OCI-LY3 (cell line): ENCODE measurements around the gene SPIN1.

Experiments used
- CTCF ChIP-seq: fragments of 200-600, 300-600 bp; sonication (generic); IDR thresholded peaks from 2 replicates; pipeline ENCODE4 v1.5.1; 2014; ENCODE audit warnings: antibody characterized with exemption, low read length, low read depth
- EZH2phosphoT487 ChIP-seq: fragments of 200-600 bp; shearing (Covaris generic); IDR thresholded peaks from 2 replicates; pipeline ENCODE4 v1.6.1; 2018; ENCODE audit warnings: antibody characterized with exemption, mixed run types, low read depth

DNA sequence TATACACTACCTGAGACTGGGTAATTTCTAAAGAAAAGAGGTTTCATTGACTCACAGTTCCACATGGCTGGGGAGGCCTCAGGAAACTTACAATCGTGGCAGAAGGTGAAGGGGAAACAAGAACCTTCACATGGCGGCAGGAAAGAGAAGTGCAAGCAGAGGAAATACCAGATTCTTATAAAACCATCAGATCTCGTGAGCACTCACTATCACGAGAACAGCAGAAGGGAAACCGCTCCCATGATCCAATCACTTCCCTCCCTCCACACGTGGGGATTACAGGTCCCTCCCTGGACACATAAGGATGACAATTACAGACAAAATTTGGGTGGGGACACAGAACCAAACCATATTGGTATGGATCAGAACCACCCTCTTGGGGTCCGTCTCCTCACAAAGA is 44.2 kb upstream of the SPIN1 start:
- TF ChIP-seq CTCF: no peak
- TF ChIP-seq EZH2phosphoT487: no peak
